ENCODE measurements around the gene DNMBP.
"Not testable (repeated sequence)": the region's sequence is repeated elsewhere in the genome, so short reads cannot be mapped to it uniquely, and the experiment has no call there.

The DNMBP gene

DNA sequence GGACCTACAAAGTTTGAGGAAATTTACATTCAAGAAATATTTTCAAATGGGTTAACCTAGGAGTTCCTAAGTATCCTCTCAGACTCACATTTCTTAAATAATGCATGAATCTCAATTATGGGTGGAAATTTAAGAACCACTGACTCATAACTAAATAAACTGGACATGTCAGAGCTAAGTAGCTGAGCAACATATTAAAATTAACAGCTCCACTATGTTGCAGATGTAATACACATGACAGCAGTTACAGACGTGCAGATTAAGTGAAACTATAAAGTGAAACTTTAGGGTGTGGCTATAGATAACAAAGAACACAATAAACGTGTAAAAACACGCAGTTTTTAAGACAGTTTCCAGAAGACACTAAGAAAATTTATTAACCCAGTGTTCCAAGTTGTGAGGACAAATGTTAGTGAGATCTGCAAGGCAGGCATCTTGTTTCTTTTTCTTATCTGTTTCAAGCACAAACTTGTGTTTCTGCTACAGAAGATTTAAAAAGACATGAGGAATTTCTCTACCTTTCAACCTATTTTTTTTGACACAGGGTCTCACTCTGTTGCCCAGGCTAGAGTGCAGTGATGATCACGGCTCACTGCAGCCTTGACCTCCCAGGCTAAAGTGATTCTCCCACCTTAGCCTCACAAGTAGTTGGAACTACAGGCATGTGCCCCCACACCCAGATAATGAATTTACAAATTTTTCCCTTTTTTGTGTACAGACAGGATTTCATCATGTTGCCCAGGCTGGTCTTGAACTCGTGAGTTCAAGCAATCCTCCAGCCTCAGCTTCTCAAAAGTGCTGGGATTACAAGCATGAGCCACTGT, 25.3 kb downstream of the DNMBP start:
- DNase-seq, result no peak

DNA sequence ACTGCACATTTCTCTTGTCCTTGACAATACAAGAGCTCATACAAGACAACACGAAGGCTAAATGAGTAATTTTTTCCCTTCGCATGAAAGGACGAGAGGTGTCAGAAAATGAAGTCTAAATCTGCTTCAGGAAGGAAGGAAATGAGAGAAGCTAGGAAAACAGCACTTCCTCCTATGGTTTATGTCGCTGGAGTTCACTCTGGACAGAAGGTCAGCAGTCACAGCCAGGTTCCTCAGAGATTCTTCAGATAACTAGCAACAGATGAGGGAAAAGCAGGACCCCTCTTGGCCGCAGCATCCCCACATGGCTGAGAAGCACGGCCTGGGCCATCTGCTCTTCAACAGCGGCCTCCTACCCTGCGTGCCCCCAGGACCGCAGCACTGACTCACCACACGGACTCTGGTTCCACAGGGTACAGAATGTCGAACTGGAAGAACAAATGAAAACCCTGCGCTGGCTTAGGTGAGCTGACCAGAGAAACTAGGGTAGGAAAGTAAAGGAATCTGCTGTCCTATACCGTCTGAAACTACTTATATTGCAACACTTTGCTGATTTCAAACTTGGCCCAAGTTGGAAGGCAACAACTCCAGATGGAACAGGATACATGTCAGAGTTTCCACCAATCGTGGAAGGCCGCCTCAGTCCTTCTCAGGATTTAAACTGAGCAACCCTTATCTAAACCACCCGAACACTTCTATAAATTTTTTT, 26.3 kb downstream of the DNMBP start:
- DNase-seq, result no peak

DNA sequence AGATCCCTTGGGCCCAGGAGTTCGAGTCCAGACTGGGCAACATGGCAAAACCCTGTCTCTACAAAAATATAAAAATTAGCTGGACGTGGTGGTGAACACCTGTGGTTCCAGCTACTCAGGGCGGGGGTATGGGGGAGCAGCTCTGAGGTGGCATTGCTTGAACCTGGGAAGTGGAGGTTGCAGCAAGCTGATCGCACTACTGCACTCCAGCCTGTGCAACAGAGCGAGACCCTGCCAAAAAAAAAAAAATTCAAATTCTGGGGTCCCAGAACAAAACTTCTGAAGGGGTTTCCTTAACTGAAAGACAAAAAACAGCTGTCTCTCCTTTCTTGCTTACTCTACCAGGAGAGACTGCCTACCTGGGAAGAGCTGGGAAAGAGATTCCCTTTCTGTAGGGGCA, 27.0 kb downstream of the DNMBP start:
- no peak for DNase-seq

DNA sequence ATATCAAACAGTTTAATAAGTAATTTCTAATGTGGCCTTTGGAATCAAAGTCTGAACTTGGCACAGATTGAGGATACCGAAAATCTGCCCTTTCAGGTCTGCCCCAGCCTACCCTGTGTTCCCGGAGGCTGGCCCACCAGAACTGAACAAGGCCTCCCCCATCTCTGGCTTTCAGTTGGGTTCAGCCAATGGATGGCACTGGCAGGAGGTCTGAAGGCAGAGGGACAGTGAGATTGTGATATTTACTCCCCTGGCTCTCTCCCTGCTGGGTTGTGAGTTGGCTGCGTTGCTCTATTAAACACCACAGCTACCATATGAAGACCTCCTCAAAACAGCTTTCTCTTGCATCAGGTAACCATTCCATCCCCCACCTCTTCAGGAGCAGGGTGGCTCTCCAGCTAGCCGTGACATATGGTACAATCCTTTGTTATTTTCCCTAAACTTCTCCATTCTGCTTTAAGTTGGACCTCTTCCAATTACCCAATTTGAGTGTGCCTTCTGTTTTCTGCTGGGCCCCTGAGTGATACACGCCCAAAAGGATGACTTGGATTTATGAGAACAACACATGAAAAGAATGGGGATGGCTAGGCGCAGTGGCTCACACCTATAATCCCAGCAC, 28.1 kb downstream of the DNMBP start:
- DNase-seq, result no peak

DNA sequence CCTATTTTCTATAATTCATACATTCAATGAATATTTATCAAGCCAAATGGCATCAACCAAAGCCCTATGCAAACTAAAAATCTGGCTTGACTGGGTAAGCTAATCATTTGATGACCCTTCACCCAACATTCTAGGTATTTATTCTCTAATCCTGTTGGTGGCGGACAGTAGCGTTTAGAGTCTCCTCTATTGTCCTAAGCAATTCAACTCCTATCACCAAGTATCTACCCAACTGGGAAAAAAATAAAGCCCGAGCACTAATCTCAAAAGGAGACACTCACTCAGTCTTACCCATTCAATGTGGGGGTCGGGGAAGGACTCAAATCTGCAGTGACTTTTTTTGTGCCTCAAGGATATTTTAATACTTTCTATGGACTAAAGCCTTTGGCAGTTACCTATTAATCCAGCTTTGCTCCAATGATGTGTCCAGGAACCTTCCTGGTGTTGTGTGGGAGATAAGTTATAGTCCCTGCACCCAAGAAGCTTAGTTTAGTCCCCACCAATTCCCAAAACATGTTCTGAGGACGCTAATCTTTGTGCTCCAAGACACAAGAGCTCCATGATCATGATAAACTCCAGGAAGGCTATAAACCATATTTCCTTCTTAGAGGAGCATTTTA, 30.6 kb downstream of the DNMBP start:
- DNase-seq, result no peak

DNA sequence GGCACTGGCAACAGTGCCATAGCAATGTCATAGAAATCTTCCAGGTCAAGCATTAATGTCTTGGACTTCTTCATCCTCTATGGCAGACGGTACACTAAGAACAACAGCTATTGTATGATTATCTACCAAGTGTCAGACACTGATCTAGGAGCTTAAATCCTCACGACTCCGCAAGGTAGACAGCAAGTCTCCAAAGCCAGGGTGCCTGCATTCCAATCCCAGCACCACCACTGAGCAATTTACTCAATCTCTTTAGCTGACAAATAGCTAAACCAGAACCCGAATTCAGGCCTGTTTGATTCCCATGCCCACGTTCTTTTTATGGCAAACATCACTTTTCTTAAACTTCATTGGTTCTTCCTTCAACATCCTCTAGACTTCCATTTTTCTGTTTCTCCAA, 31.8 kb downstream of the DNMBP start:
- no peak for DNase-seq

DNA sequence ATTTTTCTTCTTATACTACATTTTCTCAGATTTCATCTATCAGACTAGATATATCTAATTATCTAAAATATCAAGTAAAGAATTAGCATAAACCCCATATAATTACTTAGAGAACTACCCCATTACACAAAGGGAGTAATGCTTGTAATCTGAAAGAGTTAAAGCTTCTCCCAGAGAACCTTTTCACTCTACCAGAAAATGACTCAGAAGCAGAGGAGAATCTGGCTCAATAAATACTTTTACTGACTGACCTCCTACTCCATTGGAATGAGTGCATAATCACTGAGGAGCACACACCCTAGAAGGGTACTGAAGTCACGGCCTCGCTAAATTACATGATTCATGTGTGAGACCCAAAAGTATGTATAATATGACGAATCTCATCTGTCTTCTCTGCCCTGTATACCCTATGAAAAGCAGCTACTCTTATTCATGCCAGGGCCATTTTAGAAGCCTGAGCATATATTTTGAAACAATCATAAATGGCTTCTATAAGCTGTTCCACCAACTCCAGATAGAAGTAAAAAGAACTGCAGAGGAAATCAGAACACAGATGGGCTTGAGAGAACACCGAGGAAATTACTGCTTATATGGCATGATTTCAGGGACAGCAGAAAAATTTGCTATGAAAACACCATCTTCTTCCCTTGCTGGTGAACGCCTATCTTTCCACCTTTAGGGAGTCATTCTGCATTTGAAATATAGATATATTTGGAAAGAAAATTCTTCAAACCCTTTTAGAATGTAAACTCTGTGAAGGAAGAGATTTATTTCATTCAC, 32.7 kb downstream of the DNMBP start:
- no peak for DNase-seq

DNA sequence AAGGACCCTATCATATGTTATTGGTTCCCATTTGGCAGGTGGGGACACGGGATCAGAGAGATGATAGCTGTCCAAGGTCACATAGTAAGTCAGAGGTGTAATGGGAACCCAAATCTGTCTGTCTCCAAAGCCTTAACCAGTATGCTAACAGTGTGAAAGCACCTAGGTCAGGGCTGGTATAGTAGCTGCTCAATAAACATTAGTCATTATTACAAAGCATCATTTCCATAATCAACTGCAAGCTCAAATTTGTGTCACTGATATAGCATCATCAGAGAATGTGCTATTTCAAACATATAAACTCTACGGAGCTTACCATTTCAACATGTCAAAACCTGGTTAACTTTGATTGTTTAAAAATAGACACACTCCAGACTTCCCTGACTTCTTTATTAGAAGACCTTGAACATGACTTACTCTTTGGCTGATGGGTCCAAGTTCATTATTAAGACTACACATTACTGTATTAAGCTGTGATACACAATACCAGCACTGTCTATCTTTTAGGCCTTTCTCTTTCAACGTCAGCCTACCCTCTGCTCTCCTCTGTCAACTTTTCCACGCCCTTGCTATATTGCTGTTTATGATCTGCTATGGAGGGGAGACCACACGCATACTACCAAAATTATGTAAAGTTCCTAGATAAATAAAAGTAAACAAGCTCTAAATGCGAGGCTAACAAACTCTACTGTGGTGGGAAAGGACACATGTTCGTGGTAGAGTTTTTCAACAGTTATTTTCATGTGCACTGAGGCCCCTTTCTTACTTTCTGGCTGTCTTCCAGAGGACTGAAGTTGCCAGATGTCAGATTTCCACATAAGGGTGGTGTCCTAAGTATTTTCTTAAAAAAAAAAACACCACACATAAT, 33.6 kb downstream of the DNMBP start:
- DNase-seq, result no peak

DNA sequence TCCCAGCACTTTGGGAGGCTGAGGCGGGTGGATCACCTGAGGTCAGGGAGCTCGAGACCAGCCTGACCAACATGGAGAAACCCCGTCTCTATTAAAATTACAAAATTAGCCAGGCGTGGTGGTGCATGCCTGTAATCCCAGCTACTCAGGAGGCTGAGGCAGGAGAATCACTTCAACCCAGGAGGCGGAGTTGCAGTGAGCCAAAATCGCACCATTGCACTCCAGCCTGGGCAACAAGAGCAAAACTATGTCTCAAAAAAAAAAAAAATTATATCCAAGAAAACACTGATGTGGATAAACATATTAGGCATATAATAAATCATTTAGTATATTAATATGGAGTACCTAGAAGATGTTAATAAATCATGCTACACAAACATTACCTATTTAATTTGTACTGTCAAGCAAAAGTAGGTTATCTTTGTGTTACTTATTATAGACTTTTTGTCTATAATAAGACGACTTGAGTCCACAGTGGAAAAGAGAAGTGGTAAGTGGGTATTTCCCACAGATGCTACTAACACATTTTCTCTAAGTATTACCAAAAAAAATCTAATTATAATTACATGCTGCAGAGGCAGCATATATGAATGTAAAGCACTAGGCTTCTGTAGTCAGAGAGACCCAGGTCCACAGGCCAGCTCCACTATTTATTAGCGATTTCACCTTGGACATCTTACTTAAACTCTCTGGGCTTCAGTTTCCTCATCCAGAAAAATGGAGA, 34.5 kb downstream of the DNMBP start:
- no peak for DNase-seq

GRCh38 chr10:99973190-99973589, 36.6 kb downstream of the DNMBP start:
- DNase-seq, result no peak

- no peak for DNase-seq
These were observed 41.8 kb downstream of the DNMBP start for GRCh38 chr10:99967961-99968360.

DNA sequence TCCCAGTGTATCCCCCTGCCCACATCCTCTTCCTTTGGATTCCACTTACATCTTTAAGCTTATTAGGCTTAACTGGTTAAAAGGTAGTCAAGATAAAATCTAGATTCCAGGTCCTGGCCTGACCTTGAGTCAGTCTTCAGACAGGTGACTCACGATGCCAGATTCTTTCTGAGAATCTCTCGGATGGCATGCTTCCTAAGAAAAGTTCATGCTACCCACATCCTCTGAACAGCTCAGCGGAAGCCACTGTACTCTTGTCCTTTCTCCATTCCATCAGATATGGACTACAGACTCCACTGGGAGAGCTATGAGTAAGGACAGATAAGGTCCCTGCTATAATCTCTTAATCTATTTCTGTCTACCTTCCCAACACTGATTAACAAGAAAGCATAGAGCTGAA, 43.4 kb downstream of the DNMBP start:
- no peak for DNase-seq

DNA sequence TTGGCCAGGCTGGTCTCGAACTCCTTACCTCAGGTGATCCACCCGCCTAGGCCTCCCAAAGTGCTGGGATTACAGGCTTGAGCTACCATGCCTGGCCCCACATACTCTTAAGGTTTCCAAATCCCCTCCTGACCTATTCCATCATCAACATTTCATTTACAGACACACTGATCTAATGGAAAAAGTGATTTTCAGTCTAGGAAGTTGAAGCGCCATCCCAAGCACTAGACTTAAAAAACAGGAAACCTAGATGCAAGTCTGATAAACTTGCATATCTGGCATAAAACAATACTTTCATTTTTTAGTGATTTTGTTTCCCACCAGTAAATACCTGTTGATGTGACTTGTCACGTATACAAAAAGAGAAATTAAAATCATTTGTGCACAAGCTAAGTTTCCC, 44.0 kb downstream of the DNMBP start:
- DNase-seq, result no peak

DNA sequence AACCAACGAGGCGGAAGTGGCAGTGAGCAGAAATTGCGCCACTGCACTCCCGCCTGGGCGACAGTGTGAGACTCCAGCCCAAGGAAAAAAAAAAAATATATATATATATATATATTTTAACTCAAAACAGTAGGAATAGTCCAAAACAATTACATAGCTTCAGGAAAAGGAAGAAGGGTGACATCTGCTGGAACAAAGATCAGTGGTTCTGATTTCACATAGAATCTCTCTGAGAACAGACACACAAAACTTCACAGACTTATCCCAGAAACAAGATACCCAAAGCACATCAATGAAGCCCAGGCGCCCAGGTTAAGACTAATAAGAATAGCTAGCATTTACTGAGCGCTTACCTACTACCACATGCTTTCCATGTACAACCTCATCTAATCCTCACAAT, 45.0 kb downstream of the DNMBP start:
- DNase-seq, result no peak

- not testable (repeated sequence) for DNase-seq
These were observed 46.1 kb downstream of the DNMBP start for GRCh38 chr10:99963467-99964165.

GRCh38 chr10:99958806-99959205, 50.9 kb downstream of the DNMBP start:
- DNase-seq, result no peak

- no peak for DNase-seq
These were observed 51.4 kb downstream of the DNMBP start for GRCh38 chr10:99958302-99958701.

DNA sequence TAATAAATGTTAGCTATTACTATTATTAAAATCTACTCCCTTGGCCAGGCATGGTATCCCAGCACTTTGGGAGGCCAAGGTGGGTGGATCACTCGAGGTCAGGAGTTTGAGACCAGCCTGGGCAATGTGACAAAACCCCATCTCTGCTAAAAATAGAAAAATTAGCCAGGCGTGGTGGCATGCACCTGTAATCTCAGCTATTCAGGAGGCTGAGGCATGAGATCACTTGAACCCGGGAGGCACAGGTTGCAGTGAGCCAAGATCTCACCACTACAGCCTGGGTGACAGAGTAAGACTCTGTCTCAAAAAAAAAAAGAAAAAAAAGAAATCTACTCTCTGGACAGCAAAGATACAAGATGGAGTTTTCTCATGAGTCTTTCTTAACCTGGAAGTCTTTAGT, 56.2 kb downstream of the DNMBP start:
- DNase-seq, result not testable (repeated sequence)

- no peak for DNase-seq
These were observed 56.9 kb downstream of the DNMBP start for GRCh38 chr10:99952799-99953198.

DNA sequence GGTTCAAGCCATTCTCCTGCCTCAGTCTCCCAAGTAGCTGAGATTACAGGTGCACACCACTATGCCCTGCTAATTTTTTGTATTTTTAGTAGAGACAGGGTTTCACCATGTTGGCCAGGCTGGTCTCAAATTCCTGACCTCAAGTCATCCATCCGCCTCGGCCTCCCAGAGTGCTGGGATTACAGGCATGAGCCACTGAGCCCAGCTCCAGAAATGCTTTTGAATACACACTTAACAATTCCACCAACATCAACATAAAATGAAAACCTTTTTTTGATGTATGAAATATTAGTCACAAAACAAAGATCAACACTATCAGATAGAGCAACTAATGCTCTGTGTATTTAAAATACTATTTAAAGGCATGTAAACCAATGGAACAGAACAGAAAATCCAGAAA, 63.7 kb downstream of the DNMBP start:
- not testable (repeated sequence) for DNase-seq
